Breast epithelium (tissue), 4 donors: ENCODE results near the gene FZR1. TPM values are rescaled to one million over a fixed set of nuclear protein-coding genes. Genes with fewer than 3 reads are reported as not detected.

Source experiments
- DNase-seq, 2 donors: peaks; one replicate each; pipeline ENCODE4 v3.0.0-alpha.2; 2019; ENCODE audit warnings: low spot score in 2 of 2
- H3K27ac ChIP-seq, 2 donors: fragments of 200-600 bp; sonication (generic) in 1 of 2; one replicate each; pipeline ENCODE4 v1.5.1; 2016 to 2019; ENCODE audit warnings: mild to moderate bottlenecking in 1 of 2
- H3K27me3 ChIP-seq, 2 donors: fragments of 200-600 bp; sonication (generic) in 1 of 2; one replicate each; pipeline versions ENCODE4 v1.5.1 to v1.6.0; 2017 to 2019; ENCODE audit warnings: control low read depth in 1 of 2, mild to moderate bottlenecking in 1 of 2
- H3K36me3 ChIP-seq: fragments of 200-600 bp; one replicate; pipeline ENCODE4 v1.5.1; 2019
- H3K4me1 ChIP-seq, 2 donors: fragments of 200-600 bp; sonication (generic); one replicate each; pipeline ENCODE4 v1.5.1; 2016 to 2019; ENCODE audit warnings: control low read depth in 1 of 2
- H3K4me3 ChIP-seq, 3 donors: fragments of 200-600 bp; sonication (generic); 1 replicate in 2 of 3; 2 replicates in 1 of 3; pipeline ENCODE4 v1.5.1; 2016 to 2019; ENCODE audit warnings: mild to moderate bottlenecking in 3 of 3, moderate library complexity in 2 of 3
- H3K9me3 ChIP-seq, 2 donors: fragments of 200-600 bp; sonication (generic) in 1 of 2; one replicate each; pipeline ENCODE4 v1.5.1; 2016 to 2019; ENCODE audit warnings: control low read depth in 1 of 2
- CTCF ChIP-seq, 3 donors: fragments of 450-650 bp; IDR thresholded peaks; one replicate each; pipeline ENCODE4 v1.5.1; 2016 to 2017; ENCODE audit warnings: antibody characterized with exemption in 3 of 3, mild to moderate bottlenecking in 3 of 3, moderate library complexity in 3 of 3
- POLR2A ChIP-seq: fragments of 450-650 bp; IDR thresholded peaks from one replicate; pipeline ENCODE4 v1.6.1; 2016; ENCODE audit warnings: antibody characterized with exemption, mild to moderate bottlenecking, moderate library complexity
- POLR2AphosphoS5 ChIP-seq, 3 donors: sonication (generic); formaldehyde crosslinking; IDR thresholded peaks; one replicate each; pipeline ENCODE4 v1.6.1; 2017; ENCODE audit warnings: antibody characterized with exemption in 3 of 3
- intact Hi-C: fragments of 100-400 bp; cut with DNase I; formaldehyde crosslinking; loops from one replicate; pipeline ENCODE4 v1.15.1; 2023; ENCODE audit warnings: low total_unique reads
- total RNA-seq, 3 donors: library from RNA; depleted of rRNA; stranded (reverse); fragments of >200 nt; gene quantifications; one replicate each; pipeline ENCODE4 v1.1.0, GENCODE V29; 2016

FZR1 gene
- total RNA-seq, 3 donors from 2014 or later, result 15.8 to 28.7 (median 26.5) TPM

DNA sequence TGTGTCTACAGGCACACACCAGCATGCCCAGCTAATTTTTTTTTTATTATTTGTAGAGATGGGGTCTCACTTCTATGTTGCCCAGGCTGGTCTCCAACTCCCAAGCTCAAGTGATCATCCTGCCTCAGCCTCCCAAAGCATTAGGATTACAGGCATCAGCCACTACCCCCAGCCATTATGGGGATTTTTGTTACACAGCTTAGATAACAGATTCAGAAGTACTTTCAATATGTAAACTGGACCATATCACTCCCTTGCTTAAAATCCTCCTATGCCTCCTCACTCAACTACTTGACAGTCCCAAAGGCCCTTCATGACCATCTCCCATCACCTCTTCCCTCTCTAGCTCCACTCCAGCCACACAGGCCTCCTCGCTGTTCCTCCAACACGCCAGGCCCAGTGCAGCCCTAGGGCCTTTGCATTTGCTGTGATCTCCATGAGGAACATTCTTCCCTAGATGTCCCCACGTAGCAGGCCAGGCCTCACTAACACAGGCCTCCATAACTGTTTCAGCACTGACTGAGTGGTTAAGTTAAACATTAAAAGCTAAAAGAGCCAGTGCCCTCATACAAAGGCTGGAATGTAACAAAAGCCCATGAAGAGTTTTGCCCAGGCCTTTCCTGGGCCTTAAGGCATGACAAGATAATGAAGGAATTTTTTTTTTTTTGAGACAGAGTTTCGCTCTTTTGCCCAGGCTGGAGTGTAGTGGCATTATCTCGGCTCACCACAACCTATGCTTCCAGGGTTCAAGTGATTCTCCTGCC, 8.2 kb upstream of the FZR1 start:
- DNase-seq, result no peak
- intact Hi-C loops, result no loop called here

GRCh38 chr19:3499738-3500428, 6.2 kb upstream of the FZR1 start:
- TF ChIP-seq POLR2AphosphoS5 (IDR thresholded peaks at IDR 0.05), result no peak
- no peak for TF ChIP-seq CTCF (IDR thresholded peaks at IDR 0.05)
- TF ChIP-seq POLR2A, result no peak
- Histone ChIP-seq H3K27me3 (no peaks in the 10 kb centered on the region), H3K27ac (peak overlapping the region; percentile 92 to 97), H3K36me3 (no peaks in the 10 kb centered on the region), H3K4me3 (peak overlapping the region; percentile 77 to 98 (median 88)), H3K4me1 (peaks cover 5 to 6% of the 10 kb centered on the region in 2 donors), H3K9me3 (no peaks in the 10 kb centered on the region)
- no peak for DNase-seq
- intact Hi-C loops, result no loop called here

More for the DNA sequence above, 8.2 kb upstream of the FZR1 start:
- no peaks in the 10 kb centered on the region for H3K9me3 ChIP-seq
- peaks cover 5 to 6% of the 10 kb centered on the region in 2 donors for H3K4me1 ChIP-seq
- TF ChIP-seq POLR2A (no peak), POLR2AphosphoS5 (IDR thresholded peaks at IDR 0.05) (no peak), CTCF (IDR thresholded peaks at IDR 0.05) (no peak)
- H3K27ac ChIP-seq, result no peak overlapping the region
- H3K36me3 ChIP-seq, result no peaks in the 10 kb centered on the region
- no peaks in the 10 kb centered on the region for H3K27me3 ChIP-seq
- no peak overlapping the region for H3K4me3 ChIP-seq

- Histone ChIP-seq H3K27me3 (no peaks in the 10 kb centered on the region), H3K27ac (peak within 1 kb of the TSS; percentile 92 to 97), H3K4me1 (peaks cover 5 to 6% of the 10 kb centered on the region in 2 donors), H3K9me3 (no peaks in the 10 kb centered on the region), H3K36me3 (no peaks in the 10 kb centered on the region), H3K4me3 (peak within 1 kb of the TSS; percentile 77 to 98 (median 88))
- DNase-seq, result peak; percentile 94 to 95
- TF ChIP-seq CTCF (IDR thresholded peaks at IDR 0.05), result no peak
- TF ChIP-seq POLR2AphosphoS5 (IDR thresholded peaks at IDR 0.05), result peak; percentile 92 to 97 (median 94)
- intact Hi-C loops, result no loop called here
Observed at GRCh38 chr19:3500429-3501101, 5.5 kb upstream of the FZR1 start, which contains the start of gene DOHH. Gene DOHH, minus strand, starts transcription at chr19:3500674. Its CDS starts 3,860 bp downstream, at chr19:3496814.

- H3K4me1 ChIP-seq, result peaks cover 6 to 8% of the 10 kb centered on the region in 2 donors
- H3K9me3 ChIP-seq, result no peaks in the 10 kb centered on the region
- no peak overlapping the region for H3K27ac ChIP-seq
- no peaks in the 10 kb centered on the region for H3K27me3 ChIP-seq
- no peak for TF ChIP-seq POLR2AphosphoS5 (IDR thresholded peaks at IDR 0.05)
- no peak for TF ChIP-seq POLR2A
- no peak for TF ChIP-seq CTCF (IDR thresholded peaks at IDR 0.05)
- DNase-seq, result no peak
- H3K4me3 ChIP-seq, result no peak overlapping the region
- intact Hi-C loops, result no loop called here
- no peaks in the 10 kb centered on the region for H3K36me3 ChIP-seq
Observed at GRCh38 chr19:3501780-3502179, 4.3 kb upstream of the FZR1 start.
